Measurements from ENCODE around the gene FAM3A.

The FAM3A gene

GRCh38 chrX:154508384-154508745 lies 7.7 kb downstream of the FAM3A start:
- H3K36me3 ChIP-seq, result peaks cover 17% of the 10 kb centered on the region
- DNase-seq, result no peak
- peaks cover 7% of the 10 kb centered on the region for H3K9me3 ChIP-seq (ENCODE audit: severe bottlenecking)
- H3K4me3 ChIP-seq (ENCODE audit: low read depth, low read length), result no peak overlapping the region
- H3K27me3 ChIP-seq (ENCODE audit: insufficient read depth, low read depth, severe bottlenecking), result peaks cover 16% of the 10 kb centered on the region
- no peak overlapping the region for H3K27ac ChIP-seq
- no peak for TF ChIP-seq CTCF (IDR thresholded peaks at IDR 0.05; ENCODE audit: low read depth, low read length)

GRCh38 chrX:154507673-154508383 lies 8.2 kb downstream of the FAM3A start:
- peaks cover 12% of the 10 kb centered on the region for H3K27me3 ChIP-seq (ENCODE audit: insufficient read depth, low read depth, severe bottlenecking)
- no peak for DNase-seq
- H3K9me3 ChIP-seq (ENCODE audit: severe bottlenecking), result peaks cover 7% of the 10 kb centered on the region
- H3K27ac ChIP-seq, result no peak overlapping the region
- H3K4me3 ChIP-seq (ENCODE audit: low read depth, low read length), result no peak overlapping the region
- TF ChIP-seq CTCF (IDR thresholded peaks at IDR 0.05; ENCODE audit: low read depth, low read length), result no peak
- peaks cover 17% of the 10 kb centered on the region for H3K36me3 ChIP-seq

GRCh38 chrX:154506483-154507332 lies 9.3 kb downstream of the FAM3A start:
- no peak overlapping the region for H3K27ac ChIP-seq
- H3K27me3 ChIP-seq (ENCODE audit: insufficient read depth, low read depth, severe bottlenecking), result peaks cover 9% of the 10 kb centered on the region
- H3K36me3 ChIP-seq, result peaks cover 17% of the 10 kb centered on the region
- peaks cover 7% of the 10 kb centered on the region for H3K9me3 ChIP-seq (ENCODE audit: severe bottlenecking)
- DNase-seq, result no peak
- H3K4me3 ChIP-seq (ENCODE audit: low read depth, low read length), result no peak overlapping the region
- no peak for TF ChIP-seq CTCF (IDR thresholded peaks at IDR 0.05; ENCODE audit: low read depth, low read length)

GRCh38 chrX:154505734-154506133 lies 10.3 kb downstream of the FAM3A start:
- Histone ChIP-seq H3K27me3 (ENCODE audit: insufficient read depth, low read depth, severe bottlenecking) (peaks cover 7% of the 10 kb centered on the region), H3K36me3 (peaks cover 17% of the 10 kb centered on the region), H3K4me3 (ENCODE audit: low read depth, low read length) (no peak overlapping the region), H3K9me3 (ENCODE audit: severe bottlenecking) (peaks cover 7% of the 10 kb centered on the region), H3K27ac (no peak overlapping the region)
- no peak for DNase-seq
- TF ChIP-seq CTCF (IDR thresholded peaks at IDR 0.05; ENCODE audit: low read depth, low read length), result no peak

GRCh38 chrX:154502989-154503388 lies 13.0 kb downstream of the FAM3A start:
- TF ChIP-seq CTCF (IDR thresholded peaks at IDR 0.05; ENCODE audit: low read depth, low read length), result no peak
- H3K27me3 ChIP-seq (ENCODE audit: insufficient read depth, low read depth, severe bottlenecking), result peaks cover 6% of the 10 kb centered on the region

More at GRCh38 chrX:154502989-154503388, 13.0 kb downstream of the FAM3A start:
- Histone ChIP-seq H3K4me3 (ENCODE audit: low read depth, low read length) (no peak overlapping the region), H3K9me3 (ENCODE audit: severe bottlenecking) (no peaks in the 10 kb centered on the region), H3K27ac (no peak overlapping the region), H3K36me3 (peaks cover 11% of the 10 kb centered on the region; the same call in 1 of the 2 replicates)
- no peak for DNase-seq
